ENCODE measurements around the gene ETNK1. TPM values are rescaled to one million over a fixed set of nuclear protein-coding genes. Genes with fewer than 3 reads are reported as not detected.

ETNK1 gene
- total RNA-seq, 1 experiment from 2014 or later, result 70.1 TPM

DNA sequence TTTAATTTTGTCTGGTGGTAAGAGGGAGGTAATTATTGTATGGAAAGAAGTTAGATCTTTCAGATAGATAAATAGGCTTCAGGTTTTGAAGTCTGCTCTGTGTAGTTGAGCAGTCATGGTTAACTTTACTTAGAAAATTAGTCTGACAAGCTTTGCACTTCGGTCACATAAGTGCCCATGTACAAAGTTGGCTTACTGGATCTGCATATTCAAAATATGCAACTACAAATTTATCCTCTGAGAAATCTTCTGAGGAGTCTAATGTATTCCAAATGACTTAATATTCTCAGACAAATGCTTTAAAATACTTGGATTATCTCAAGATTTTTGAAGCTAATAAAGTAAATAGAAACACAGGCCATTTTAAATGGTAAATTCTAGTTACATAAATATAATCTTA, 61.2 kb downstream of the ETNK1 start:
- no peak overlapping the region for H3K4me3 Mint-ChIP-seq
- H3K4me2 ChIP-seq (ENCODE audit: insufficient read depth, insufficient read length, low read length), result no peak overlapping the region
- H3K4me1 ChIP-seq (ENCODE audit: insufficient read depth, low read length), result no peaks in the 10 kb centered on the region
- H3K27me3 ChIP-seq (ENCODE audit: insufficient read depth, low read length), result no peaks in the 10 kb centered on the region
- no peak for TF ChIP-seq CTCF (conservative IDR thresholded peaks at IDR 0.05)
- H3K79me1 ChIP-seq (ENCODE audit: insufficient read depth, low read depth, low read length, poor library complexity, severe bottlenecking), result no peaks in the 10 kb centered on the region
- H2BK20ac ChIP-seq (ENCODE audit: low read depth, low read length, poor library complexity, severe bottlenecking), result no peak overlapping the region
- no peak for DNase-seq
- no CpG with 5 or more reads among the region's 1 CpG for WGBS (ENCODE audit: extremely low coverage, insufficient read length, low lambda C conversion rate)
- no peak overlapping the region for H2BK120ac ChIP-seq (ENCODE audit: low read depth, low read length, poor library complexity, severe bottlenecking)
- no peak overlapping the region for H3K18ac ChIP-seq (ENCODE audit: insufficient read length, low read depth, low read length)
- H4K8ac ChIP-seq (replicated peaks; ENCODE audit: insufficient read length, low read depth, low read length), result no peak overlapping the region
- no peak overlapping the region for H3K14ac ChIP-seq (ENCODE audit: insufficient read depth, low read length)
- no peak overlapping the region for H3K23ac ChIP-seq (ENCODE audit: insufficient read length, low read depth, low read length)
- H3K27ac ChIP-seq (ENCODE audit: insufficient read length, low read depth, low read length), result no peak overlapping the region
- H2AK5ac ChIP-seq (ENCODE audit: insufficient read length, low read length), result no peak overlapping the region
- no peaks in the 10 kb centered on the region for H4K20me1 ChIP-seq (ENCODE audit: control insufficient read depth, insufficient read depth, insufficient read length)
- H3K56ac ChIP-seq (ENCODE audit: insufficient read length, low read depth, low read length), result no peak overlapping the region
- no peaks in the 10 kb centered on the region for H3K79me2 ChIP-seq (ENCODE audit: insufficient read depth, low read length)
- no peak overlapping the region for H3T11ph ChIP-seq (ENCODE audit: low read length)
- H3K27ac Mint-ChIP-seq, result peak overlapping the region in 1 of 3 experiments; percentile 6; a peak in 1 of 7 replicates
- no peaks in the 10 kb centered on the region for H3K9me3 Mint-ChIP-seq
- no peak overlapping the region for H3K4ac ChIP-seq (ENCODE audit: low read depth, low read length)
- no peak overlapping the region for H4K91ac ChIP-seq (ENCODE audit: insufficient read length, low read depth, low read length)
- H2AFZ ChIP-seq (ENCODE audit: low read length), result no peak overlapping the region
- no peaks in the 10 kb centered on the region for H3K23me2 ChIP-seq (ENCODE audit: insufficient read length, low read depth, low read length, poor library complexity, severe bottlenecking)
- H3K4me1 Mint-ChIP-seq, result peaks cover 2 to 3% of the 10 kb centered on the region in 2 experiments; a peak in 1 of 4 replicates
- no peak overlapping the region for H2BK15ac ChIP-seq (ENCODE audit: low read depth, low read length)
- H2BK12ac ChIP-seq (ENCODE audit: insufficient read length, low read depth, low read length), result no peak overlapping the region
- no peaks in the 10 kb centered on the region for H3K27me3 Mint-ChIP-seq (ENCODE audit: low read depth)
- H4K5ac ChIP-seq (ENCODE audit: insufficient read length, low read depth, low read length), result no peak overlapping the region
- no peak overlapping the region for H2BK5ac ChIP-seq (ENCODE audit: insufficient read length, low read length)
- no peaks in the 10 kb centered on the region for H3K9me3 ChIP-seq (ENCODE audit: control insufficient read depth, low read depth, low read length)
- peaks cover 5 to 19% (median 16%) of the 10 kb centered on the region in 3 experiments; a peak in 6 of 7 replicates for H3K36me3 Mint-ChIP-seq (ENCODE audit: insufficient read depth in 1 of 3, low read depth in 3 of 3)
- H3K9ac ChIP-seq (ENCODE audit: extremely low read depth, insufficient read length, low read length), result no peak overlapping the region
